BLaER1 treated with 17β-estradiol and CSF1 and Interleukin-3, amounts not matched to agents 10 nM and 100 nM (cell line): ENCODE results near the gene ABTB2.

Experiments used
- H3K27ac ChIP-seq, 11 experiments: shearing (Covaris generic); formaldehyde crosslinking; 2 replicates each; pipeline ENCODE4 v1.8.1; 2022
- H3K27me3 ChIP-seq, 11 experiments: shearing (Covaris generic); formaldehyde crosslinking; 2 replicates each; pipeline ENCODE4 v1.8.1; 2022
- H3K36me3 ChIP-seq, 11 experiments: shearing (Covaris generic); formaldehyde crosslinking; 2 replicates each; pipeline ENCODE4 v1.8.1; 2022
- H3K4me1 ChIP-seq, 10 experiments: shearing (Covaris generic); formaldehyde crosslinking; 2 replicates each; pipeline ENCODE4 v1.8.1; 2022
- H3K4me2 ChIP-seq, 11 experiments: shearing (Covaris generic); formaldehyde crosslinking; 2 replicates each; pipeline ENCODE4 v1.8.1; 2022
- H3K4me3 ChIP-seq, 10 experiments: shearing (Covaris generic); formaldehyde crosslinking; 2 replicates each; pipeline ENCODE4 v1.8.1; 2022
- H3K9ac ChIP-seq, 11 experiments: shearing (Covaris generic); formaldehyde crosslinking; 2 replicates each; pipeline ENCODE4 v1.8.1; 2022
- H3K9me3 ChIP-seq, 11 experiments: shearing (Covaris generic); formaldehyde crosslinking; replicated peaks in 1 of 11; 2 replicates each; pipeline ENCODE4 v1.8.1; 2022
- H4K20me1 ChIP-seq, 11 experiments: shearing (Covaris generic); formaldehyde crosslinking; 2 replicates each; pipeline ENCODE4 v1.8.1; 2022
- Cebpa-rat ChIP-seq, 11 experiments: shearing (Covaris generic); IDR thresholded peaks; 2 replicates each; pipeline ENCODE4 v1.8.1; 2022

ABTB2 gene

DNA sequence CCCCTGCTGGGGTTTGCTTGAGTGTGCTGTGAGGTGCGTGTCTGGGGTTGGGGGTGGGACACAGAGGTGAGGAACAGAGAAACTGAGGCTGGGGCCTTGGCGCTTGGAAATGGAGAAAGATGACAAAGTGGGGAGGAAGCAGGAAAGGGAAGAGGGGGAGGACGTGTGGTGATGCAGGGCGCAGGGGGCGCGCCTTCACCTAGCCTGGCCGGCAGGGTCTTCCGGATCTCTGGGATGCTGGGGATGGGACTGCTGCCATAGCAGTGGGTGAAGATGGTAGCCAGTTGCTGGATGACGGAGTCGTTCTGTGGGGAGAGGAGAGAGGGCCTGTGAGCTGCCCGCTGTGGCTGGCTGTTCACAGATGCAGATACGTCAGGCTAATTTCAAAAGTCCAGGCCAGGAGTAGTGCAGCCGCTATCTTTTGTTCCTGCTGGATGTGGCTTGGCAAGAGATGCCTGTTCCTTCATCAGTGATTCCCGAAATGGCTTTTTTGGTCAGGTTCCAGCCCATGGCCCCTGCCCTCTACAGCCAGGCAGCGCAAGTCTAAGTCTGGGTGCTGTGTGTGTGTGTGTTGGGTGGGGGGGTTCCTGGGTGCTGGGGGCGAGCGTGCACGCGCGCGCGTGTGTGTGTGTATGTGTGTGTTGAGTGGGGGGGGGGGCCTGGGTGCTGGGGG, 197.6 kb downstream of the ABTB2 start:
- H3K4me1 ChIP-seq, result peaks cover 2 to 47% (median 36%) of the 10 kb centered on the region in 10 experiments
- H3K4me3 ChIP-seq, result no peak overlapping the region
- no peak overlapping the region for H3K27ac ChIP-seq
- H3K36me3 ChIP-seq, result peaks cover 0 to 23% (median 11%) of the 10 kb centered on the region in 11 experiments; a peak in 13 of 22 replicates
- H3K27me3 ChIP-seq, result no peaks in the 10 kb centered on the region
- no peak for TF ChIP-seq Cebpa-rat (IDR thresholded peaks at IDR 0.05)
- H3K9ac ChIP-seq, result no peak overlapping the region
- peak overlapping the region in 4 of 11 experiments; percentile 14 to 53 (median 29); a peak in 5 of 22 replicates for H3K4me2 ChIP-seq
- peaks cover 0 to 27% (median 1%) of the 10 kb centered on the region in 11 experiments; a peak in 11 of 22 replicates for H4K20me1 ChIP-seq
- no peaks in the 10 kb centered on the region for H3K9me3 ChIP-seq

DNA sequence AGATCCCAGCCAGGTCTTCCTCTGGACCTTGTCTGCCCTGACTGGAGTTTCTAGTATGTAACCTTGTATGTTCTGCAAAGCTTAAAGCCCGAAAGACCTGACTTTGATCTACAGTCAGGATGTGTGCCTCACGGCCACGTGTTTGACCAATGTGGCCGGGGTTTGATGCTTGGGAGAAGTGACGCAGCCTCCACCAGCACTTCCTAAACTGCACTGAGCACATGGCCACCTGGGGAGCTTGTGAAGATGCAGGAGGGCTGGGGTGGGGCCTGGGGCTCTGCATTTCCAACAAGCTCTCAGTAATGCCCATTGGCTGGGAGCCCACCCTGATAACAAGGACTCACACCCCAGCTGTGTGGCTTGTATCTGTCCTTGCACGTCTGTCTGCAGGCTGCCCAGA, 199.1 kb downstream of the ABTB2 start:
- peaks cover 0 to 28% (median 13%) of the 10 kb centered on the region in 11 experiments; a peak in 13 of 22 replicates for H3K36me3 ChIP-seq
- H3K9me3 ChIP-seq, result no peaks in the 10 kb centered on the region
- peaks cover 0 to 42% (median 15%) of the 10 kb centered on the region in 11 experiments; a peak in 15 of 22 replicates for H4K20me1 ChIP-seq
- no peak overlapping the region for H3K27ac ChIP-seq
- TF ChIP-seq Cebpa-rat (IDR thresholded peaks at IDR 0.05), result no peak
- H3K4me2 ChIP-seq, result peak overlapping the region in 9 of 11 experiments; percentile 21 to 60 (median 45); a peak in 16 of 22 replicates
- no peak overlapping the region for H3K9ac ChIP-seq
- peaks cover 17 to 63% (median 51%) of the 10 kb centered on the region in 10 experiments for H3K4me1 ChIP-seq
- H3K27me3 ChIP-seq, result no peaks in the 10 kb centered on the region
- H3K4me3 ChIP-seq, result no peak overlapping the region

DNA sequence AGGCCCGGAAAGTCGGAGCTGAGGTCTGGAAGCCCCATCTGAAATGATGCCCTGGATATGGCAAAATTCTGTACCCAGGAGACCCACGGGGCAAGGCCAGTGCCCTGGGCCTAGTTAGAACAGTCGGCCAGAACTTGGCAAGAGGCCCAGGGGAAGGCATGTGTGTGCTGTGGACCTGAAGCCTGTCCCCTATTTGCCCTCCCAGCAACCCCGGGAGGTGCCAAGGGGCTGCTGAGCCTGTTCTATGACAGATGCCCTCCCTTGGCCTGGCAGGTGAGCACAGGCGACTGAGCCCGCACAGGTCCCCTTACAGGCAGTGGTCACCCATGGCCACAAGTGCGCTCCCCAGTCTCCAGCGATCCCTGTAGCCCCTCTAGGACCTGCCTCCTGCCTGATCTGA, 200.6 kb downstream of the ABTB2 start:
- Histone ChIP-seq H3K4me1 (peaks cover 32 to 77% (median 66%) of the 10 kb centered on the region in 10 experiments), H3K4me3 (no peak overlapping the region), H3K36me3 (peaks cover 0 to 33% (median 15%) of the 10 kb centered on the region in 11 experiments; a peak in 15 of 22 replicates), H3K27ac (no peak overlapping the region), H3K9me3 (no peaks in the 10 kb centered on the region), H3K27me3 (no peaks in the 10 kb centered on the region), H3K4me2 (no peak overlapping the region), H4K20me1 (peaks cover 0 to 49% (median 24%) of the 10 kb centered on the region in 11 experiments; a peak in 15 of 22 replicates), H3K9ac (no peak overlapping the region; a peak in 1 of 22 replicates)
- TF ChIP-seq Cebpa-rat (IDR thresholded peaks at IDR 0.05), result no peak

DNA sequence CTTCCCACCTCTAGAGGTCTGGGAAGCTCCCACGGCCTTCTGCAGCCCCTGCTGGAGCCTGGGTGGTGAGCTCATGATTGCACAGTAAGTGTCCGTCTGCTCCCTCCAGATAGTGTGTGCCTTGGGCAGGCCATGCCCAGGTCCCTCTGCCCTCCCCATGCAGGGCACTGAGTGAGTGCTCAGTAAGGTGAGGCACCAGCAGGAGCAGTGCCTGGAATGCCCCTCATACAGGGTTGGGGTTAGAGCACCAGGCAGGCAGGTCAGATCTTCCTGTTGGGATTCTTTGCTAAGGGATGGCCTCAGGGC, 202.1 kb downstream of the ABTB2 start:
- TF ChIP-seq Cebpa-rat (IDR thresholded peaks at IDR 0.05), result no peak
- H3K27ac ChIP-seq, result peak overlapping the region in 6 of 11 experiments; percentile 12 to 67 (median 60); a peak in 9 of 22 replicates
- peak overlapping the region in 7 of 11 experiments; percentile 80 to 95 (median 91); a peak in 9 of 22 replicates for H3K4me2 ChIP-seq
- no peak overlapping the region for H3K4me3 ChIP-seq
- no peaks in the 10 kb centered on the region for H3K27me3 ChIP-seq
- peaks cover 4 to 43% (median 28%) of the 10 kb centered on the region in 11 experiments; a peak in 19 of 22 replicates for H3K36me3 ChIP-seq
- H4K20me1 ChIP-seq, result peaks cover 0 to 54% (median 25%) of the 10 kb centered on the region in 11 experiments; a peak in 15 of 22 replicates
- peaks cover 33 to 65% (median 59%) of the 10 kb centered on the region in 10 experiments for H3K4me1 ChIP-seq
- H3K9ac ChIP-seq, result peak overlapping the region in 3 of 11 experiments; percentile 31 to 50 (median 49); a peak in 2 of 22 replicates
- no peaks in the 10 kb centered on the region for H3K9me3 ChIP-seq

DNA sequence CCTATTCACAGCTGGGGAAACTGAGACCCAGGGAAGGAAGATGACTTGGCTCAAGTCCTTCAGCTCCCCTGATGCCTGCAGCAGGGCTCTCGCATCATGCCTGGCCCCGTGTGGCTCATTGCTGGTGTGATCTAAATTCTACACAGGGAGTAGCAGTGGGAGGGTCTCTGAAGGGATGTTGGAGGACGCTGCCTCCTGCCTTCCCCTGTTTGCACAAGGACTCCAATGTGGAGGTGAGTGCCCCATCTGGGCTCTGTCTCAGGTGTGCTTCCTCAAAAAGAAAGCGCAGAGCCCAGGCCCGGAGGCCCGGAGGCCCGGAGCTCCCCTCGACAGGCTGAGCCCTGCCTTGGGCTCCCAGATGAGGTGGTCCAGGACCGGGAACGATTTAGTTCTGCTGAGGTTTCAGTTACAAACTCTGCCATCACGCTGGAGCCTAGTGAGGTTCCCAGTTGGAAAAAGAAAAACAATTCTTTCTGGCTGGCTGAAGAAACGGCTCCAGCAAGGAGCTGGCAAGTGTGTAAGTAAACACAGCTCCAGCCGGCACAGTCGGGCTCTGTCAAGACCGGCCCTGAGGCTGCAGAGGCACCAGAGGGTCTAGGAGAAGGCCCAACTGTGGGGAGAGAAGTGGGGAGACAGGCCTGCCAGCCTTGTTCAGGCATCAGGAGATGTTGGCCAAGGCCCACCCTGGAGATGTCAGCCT, 202.6 kb downstream of the ABTB2 start:
- Histone ChIP-seq H3K9me3 (no peaks in the 10 kb centered on the region), H4K20me1 (peaks cover 0 to 59% (median 25%) of the 10 kb centered on the region in 11 experiments; a peak in 15 of 22 replicates), H3K4me2 (peak overlapping the region; percentile 64 to 95 (median 86)), H3K9ac (peak overlapping the region in 8 of 11 experiments; percentile 1 to 56 (median 46); a peak in 10 of 22 replicates), H3K4me1 (peaks cover 33 to 62% (median 56%) of the 10 kb centered on the region in 10 experiments), H3K36me3 (peaks cover 9 to 48% (median 33%) of the 10 kb centered on the region in 11 experiments; a peak in 20 of 22 replicates), H3K4me3 (peak overlapping the region in 2 of 10 experiments; percentile 19 to 27; a peak in 2 of 20 replicates), H3K27me3 (no peaks in the 10 kb centered on the region), H3K27ac (peak overlapping the region in 9 of 11 experiments; percentile 1 to 67 (median 55); a peak in 14 of 22 replicates)
- no peak for TF ChIP-seq Cebpa-rat (IDR thresholded peaks at IDR 0.05)

DNA sequence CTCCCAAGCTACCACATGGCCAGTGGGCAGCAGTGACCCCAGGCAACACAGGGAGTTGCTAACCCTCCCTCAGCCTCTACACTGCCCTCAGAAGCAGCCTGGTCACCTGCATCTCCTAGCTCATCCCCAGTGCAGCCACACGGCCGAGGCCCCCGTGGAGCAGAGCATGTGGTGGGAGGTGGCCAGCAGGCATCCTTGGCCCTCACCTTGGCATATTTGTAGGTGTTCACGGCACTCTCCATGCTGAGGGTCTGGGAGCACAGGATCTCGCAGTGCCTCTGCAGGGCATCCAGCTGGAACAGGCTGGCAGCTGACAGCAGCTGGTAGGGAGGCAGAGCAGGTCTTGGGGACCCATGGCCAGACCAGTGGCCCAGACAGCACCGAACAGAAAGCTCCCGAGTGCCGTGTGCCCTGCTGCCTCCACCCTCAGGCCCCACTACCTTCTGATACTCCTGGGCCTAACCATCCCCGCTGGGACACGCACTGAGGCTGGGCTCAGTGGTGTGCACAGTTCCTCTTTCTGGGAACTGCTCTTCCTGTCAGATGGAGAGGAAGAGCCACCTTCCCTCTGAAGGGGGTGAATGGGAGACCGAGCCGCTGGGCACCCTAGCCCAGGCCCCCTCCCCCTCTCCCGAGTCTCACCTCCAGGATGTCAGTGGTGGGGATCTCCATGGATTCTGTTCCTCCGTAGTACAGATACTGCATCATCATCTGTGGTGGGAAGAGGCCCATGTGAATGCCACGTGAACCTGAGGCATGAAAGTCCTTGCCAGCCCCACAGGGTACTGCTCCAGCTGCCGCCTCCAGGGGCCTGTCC, 203.5 kb downstream of the ABTB2 start:
- peak overlapping the region in 6 of 10 experiments; percentile 1 to 35 (median 14); a peak in 4 of 20 replicates for H3K4me3 ChIP-seq
- no peak for TF ChIP-seq Cebpa-rat (IDR thresholded peaks at IDR 0.05)
- H3K4me2 ChIP-seq, result peak overlapping the region; percentile 64 to 95 (median 86)
- peaks cover 33 to 57% (median 51%) of the 10 kb centered on the region in 10 experiments for H3K4me1 ChIP-seq
- peaks cover 19 to 57% (median 42%) of the 10 kb centered on the region in 11 experiments; a peak in 21 of 22 replicates for H3K36me3 ChIP-seq
- H3K9me3 ChIP-seq, result no peaks in the 10 kb centered on the region
- H3K9ac ChIP-seq, result peak overlapping the region in 9 of 11 experiments; percentile 8 to 56 (median 44); a peak in 15 of 22 replicates
- peaks cover 0 to 68% (median 29%) of the 10 kb centered on the region in 11 experiments; a peak in 15 of 22 replicates for H4K20me1 ChIP-seq
- H3K27me3 ChIP-seq, result no peaks in the 10 kb centered on the region
- H3K27ac ChIP-seq, result peak overlapping the region in 9 of 11 experiments; percentile 1 to 67 (median 55); a peak in 14 of 22 replicates

DNA sequence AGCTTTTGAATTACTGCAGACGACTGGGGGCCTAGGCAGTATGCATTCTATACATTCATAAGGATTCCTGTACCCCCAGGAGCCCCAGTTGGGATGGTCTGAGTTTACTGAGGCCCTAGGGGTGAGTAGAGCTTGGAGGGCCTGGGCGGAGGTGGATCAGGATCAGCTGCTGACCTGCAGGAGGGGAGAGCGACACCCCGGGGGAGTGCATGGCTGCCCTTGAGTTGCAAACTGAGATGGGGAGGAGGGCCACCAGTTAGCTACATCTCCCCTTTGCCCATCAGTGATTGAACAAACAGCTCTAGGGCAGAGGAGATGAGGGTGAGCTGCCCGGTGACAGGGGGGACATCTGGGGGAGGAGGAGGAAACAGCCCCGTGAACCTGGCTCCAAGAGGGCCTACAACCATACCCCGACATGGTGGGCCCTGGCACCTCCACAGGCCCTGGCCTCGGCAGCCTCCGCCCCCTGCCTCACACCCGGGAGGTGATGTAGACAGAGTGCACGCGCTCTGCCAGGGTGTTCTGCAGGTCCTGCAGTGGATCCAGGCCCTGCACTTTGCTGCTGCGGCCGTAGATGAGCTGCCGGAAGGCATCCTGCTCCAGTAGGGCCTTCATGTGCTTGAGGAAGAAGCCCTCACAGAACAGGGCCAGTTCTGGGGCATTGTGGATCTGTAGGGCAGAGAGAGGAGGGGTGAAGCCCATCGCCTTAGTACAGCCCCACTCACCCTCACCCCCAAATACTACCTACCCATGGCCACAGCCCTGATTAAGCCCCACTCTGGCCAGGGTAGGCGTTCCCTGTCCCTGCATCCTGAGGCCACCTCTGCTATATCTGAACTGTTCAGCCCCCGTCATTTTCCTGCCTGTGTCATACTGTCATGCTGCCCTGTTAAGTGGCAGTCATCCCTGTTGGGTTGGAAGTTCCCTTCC, 205.6 kb downstream of the ABTB2 start:
- Histone ChIP-seq H3K9me3 (no peaks in the 10 kb centered on the region), H3K4me1 (peaks cover 33 to 63% (median 49%) of the 10 kb centered on the region in 10 experiments), H3K27me3 (no peaks in the 10 kb centered on the region), H3K4me2 (peak overlapping the region; percentile 64 to 95 (median 86); a peak in 19 of 22 replicates), H3K9ac (no peak overlapping the region), H3K36me3 (peaks cover 39 to 76% (median 55%) of the 10 kb centered on the region in 11 experiments), H3K27ac (peak overlapping the region in 4 of 11 experiments; percentile 2 to 62 (median 37); a peak in 5 of 22 replicates), H4K20me1 (peaks cover 0 to 81% (median 29%) of the 10 kb centered on the region in 11 experiments; a peak in 15 of 22 replicates), H3K4me3 (no peak overlapping the region)
- no peak for TF ChIP-seq Cebpa-rat (IDR thresholded peaks at IDR 0.05)
